Activated CD8-positive, alpha-beta memory T cell treated with anti-CD3 and anti-CD28 coated beads, Interleukin-2, amount 10 ng/mL, durations not matched to agents 7 days and 5 days (primary cell): ENCODE data around the gene DPPA4. TPM values are rescaled to one million over a fixed set of nuclear protein-coding genes. Genes with fewer than 3 reads are reported as not detected.
"Not testable (repeated sequence)": the region's sequence is repeated elsewhere in the genome, so short reads cannot be mapped to it uniquely, and the experiment has no call there.

Experiments used
- ATAC-seq: fragments of 150-1000 bp; cut with Tn5 transposase; one replicate; pipeline ENCODE4 v1.10.0; 2021; ENCODE audit warnings: moderate library complexity
- CTCF ChIA-PET: fragments of 350-600 bp; sonication (Branson Sonifier 250); formaldehyde crosslinking; loops from one replicate; lab custom pipeline; 2021; ENCODE audit warnings: antibody characterized with exemption; lab: Charles Lee
- DNase-seq: peaks from one replicate; pipeline ENCODE4 v3.0.0-alpha.2; 2020
- H3K27ac Mint-ChIP-seq: one replicate; pipeline ENCODE4 v1.8.0; 2021; ENCODE audit warnings: mild to moderate bottlenecking, mixed read lengths
- H3K27me3 Mint-ChIP-seq: one replicate; pipeline ENCODE4 v1.8.0; 2021; ENCODE audit warnings: mixed read lengths
- H3K36me3 Mint-ChIP-seq: one replicate; pipeline ENCODE4 v1.8.0; 2021; ENCODE audit warnings: mild to moderate bottlenecking, mixed read lengths
- H3K4me1 Mint-ChIP-seq: one replicate; pipeline ENCODE4 v1.8.0; 2021; ENCODE audit warnings: mixed read lengths
- H3K4me3 Mint-ChIP-seq: one replicate; pipeline ENCODE4 v1.8.0; 2021; ENCODE audit warnings: mild to moderate bottlenecking, moderate library complexity, mixed read lengths
- H3K9me3 Mint-ChIP-seq: one replicate; pipeline ENCODE4 v1.8.0; 2022; ENCODE audit warnings: low read depth, mixed read lengths
- total RNA-seq, 2 experiments: library from RNA; stranded (reverse); gene quantifications; one replicate each; pipeline ENCODE4 v1.2.3, GENCODE V29; 2021

DPPA4 gene, protein sequence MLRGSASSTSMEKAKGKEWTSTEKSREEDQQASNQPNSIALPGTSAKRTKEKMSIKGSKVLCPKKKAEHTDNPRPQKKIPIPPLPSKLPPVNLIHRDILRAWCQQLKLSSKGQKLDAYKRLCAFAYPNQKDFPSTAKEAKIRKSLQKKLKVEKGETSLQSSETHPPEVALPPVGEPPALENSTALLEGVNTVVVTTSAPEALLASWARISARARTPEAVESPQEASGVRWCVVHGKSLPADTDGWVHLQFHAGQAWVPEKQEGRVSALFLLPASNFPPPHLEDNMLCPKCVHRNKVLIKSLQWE
- not detected for total RNA-seq

DNA sequence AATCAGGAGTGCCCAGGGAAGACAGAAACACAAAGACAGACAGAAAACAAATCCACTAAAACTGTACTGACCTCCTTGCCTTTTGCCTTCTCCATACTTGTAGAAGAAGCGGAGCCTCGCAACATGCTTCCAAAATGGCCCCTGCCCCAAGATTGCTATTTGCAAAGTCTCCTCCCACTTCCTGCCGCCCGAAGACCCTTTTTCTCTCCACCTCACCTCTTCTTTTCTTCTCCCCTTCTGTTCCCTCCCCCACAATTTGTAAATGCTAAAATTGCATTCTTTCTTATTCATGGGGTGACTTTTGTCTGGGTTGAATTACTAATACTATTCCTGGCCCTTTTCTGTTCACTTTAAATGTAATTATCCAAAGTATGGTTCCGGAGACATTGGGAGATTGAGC lies at the start of gene DPPA4:
Gene DPPA4 (minus strand): TSS at position 154 of the 400 bp plus-strand sequence. CDS start 29 bp downstream, at position 125.
- no peak for DNase-seq
- H3K4me1 Mint-ChIP-seq = peaks cover 4% of the 10 kb centered on the region
- CTCF ChIA-PET = no interaction called here
- H3K27me3 Mint-ChIP-seq = peaks cover 25% of the 10 kb centered on the region
- no peak within 1 kb of the TSS for H3K27ac Mint-ChIP-seq
- peak within 1 kb of the TSS; percentile 46 for H3K4me3 Mint-ChIP-seq
- no peaks in the 10 kb centered on the region for H3K9me3 Mint-ChIP-seq
- ATAC-seq = no peak
- H3K36me3 Mint-ChIP-seq = peaks cover 1% of the 10 kb centered on the region

DNA sequence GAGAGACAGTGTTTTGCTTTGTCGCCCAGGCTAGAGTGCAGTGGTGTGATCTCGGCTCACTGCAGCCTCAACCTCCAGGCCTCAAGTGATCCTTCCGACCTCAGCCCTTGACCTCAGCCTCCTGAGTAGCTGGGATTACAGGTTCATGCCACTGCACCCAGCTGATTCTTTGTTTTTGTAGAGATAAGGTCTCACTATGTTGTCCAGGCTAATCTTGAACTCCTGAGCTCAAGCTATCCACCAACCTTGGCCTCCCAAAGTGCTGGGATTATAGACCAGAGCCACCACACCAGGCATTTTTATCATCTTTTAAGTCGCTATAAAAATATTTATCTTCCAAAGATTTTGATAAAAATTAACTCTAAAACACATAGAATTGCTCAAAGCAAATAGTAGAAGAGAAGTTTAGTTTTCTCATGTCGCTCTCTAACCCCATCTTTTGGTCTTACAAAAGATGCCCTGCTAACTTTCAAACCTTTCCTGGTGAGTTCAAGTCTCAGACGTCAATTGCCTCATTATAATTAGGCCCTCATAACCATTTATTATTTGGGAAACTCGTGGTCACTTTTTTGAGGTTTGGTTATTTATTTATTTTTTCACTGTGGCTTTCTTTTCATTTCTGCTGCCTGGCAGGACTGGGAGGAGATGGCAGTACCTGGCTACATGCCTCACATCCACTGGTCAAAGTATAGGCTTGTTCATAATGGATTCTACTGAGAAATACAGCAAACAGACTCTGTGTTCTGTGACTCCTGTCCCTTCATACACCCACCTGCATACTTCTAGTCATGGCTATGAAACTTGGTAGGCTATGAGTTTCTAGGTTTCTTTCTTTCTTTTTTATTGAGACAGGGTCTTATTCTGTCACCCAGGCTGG lies 48.3 kb upstream of the DPPA4 start:
- no peaks in the 10 kb centered on the region for H3K9me3 Mint-ChIP-seq
- CTCF ChIA-PET = no interaction called here
- H3K27ac Mint-ChIP-seq = no peak overlapping the region
- no peaks in the 10 kb centered on the region for H3K36me3 Mint-ChIP-seq
- no peaks in the 10 kb centered on the region for H3K4me1 Mint-ChIP-seq
- ATAC-seq = no peak
- no peak overlapping the region for H3K4me3 Mint-ChIP-seq
- DNase-seq = no peak
- no peaks in the 10 kb centered on the region for H3K27me3 Mint-ChIP-seq

DNA sequence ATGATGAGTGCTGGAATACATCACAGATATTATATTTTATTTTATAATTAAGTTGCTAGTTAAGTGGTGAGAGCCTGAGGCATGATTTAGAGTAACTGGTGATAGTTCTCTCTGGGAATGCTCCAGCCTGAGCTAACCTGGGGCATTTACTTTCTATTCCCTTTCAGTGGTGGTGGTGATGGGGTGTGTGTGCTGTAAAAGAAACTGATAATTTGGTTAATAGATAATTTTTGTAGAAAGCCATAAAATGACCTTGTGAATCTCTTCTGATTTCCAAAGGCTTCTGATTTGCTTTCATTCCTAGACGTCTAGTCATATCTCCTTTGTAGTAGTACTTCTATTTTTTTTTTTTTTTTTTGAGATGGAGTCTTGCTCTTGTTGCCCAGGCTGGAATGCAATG lies 46.8 kb upstream of the DPPA4 start:
- Mint-ChIP-seq H3K27ac (no peak overlapping the region), H3K4me3 (no peak overlapping the region), H3K9me3 (no peaks in the 10 kb centered on the region), H3K4me1 (no peaks in the 10 kb centered on the region), H3K27me3 (no peaks in the 10 kb centered on the region), H3K36me3 (no peaks in the 10 kb centered on the region)
- CTCF ChIA-PET = no interaction called here
- no peak for DNase-seq
- no peak for ATAC-seq

DNA sequence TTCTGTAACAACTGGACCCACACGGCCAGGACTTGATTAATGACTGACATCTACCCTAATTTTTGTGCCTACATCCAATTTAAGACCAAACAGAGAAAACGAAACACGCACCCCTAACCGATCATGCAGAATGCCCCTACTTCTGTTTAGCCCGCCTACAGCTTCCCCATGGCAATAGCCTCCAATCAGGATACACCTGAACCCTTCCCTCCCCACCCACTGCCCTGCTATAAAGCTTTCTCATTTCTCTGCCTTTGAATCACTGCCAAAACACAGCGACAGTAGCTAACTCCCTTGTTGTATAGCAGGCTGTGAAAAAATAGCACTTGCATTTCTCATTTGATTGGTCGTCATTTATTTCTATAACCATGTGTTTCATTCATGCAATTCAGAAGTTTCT lies 45.2 kb upstream of the DPPA4 start:
- DNase-seq = no peak
- Mint-ChIP-seq H3K9me3 (no peaks in the 10 kb centered on the region), H3K27ac (no peak overlapping the region), H3K4me3 (no peak overlapping the region), H3K36me3 (no peaks in the 10 kb centered on the region), H3K4me1 (no peaks in the 10 kb centered on the region), H3K27me3 (no peaks in the 10 kb centered on the region)
- no peak for ATAC-seq
- CTCF ChIA-PET = no interaction called here

DNA sequence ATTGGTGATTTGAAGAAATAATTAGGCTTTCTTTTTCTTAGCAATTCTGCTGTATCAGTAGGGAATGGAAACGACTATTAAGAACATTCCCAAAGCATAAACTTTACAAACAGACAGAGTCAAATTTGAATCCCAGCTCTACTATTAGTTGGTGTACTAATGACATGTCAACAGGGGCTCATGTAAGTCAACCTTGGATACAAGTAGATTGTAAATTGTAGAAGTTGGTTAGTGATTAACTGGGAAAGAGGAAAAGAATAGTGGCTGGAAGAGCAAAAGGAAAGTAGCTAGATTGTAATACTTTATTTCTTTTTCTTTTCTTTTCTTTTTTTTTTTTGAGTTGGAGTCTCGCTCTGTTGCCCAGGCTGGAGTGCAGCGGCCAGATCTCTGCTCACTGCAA lies 38.6 kb upstream of the DPPA4 start:
- Mint-ChIP-seq H3K4me1 (no peaks in the 10 kb centered on the region), H3K4me3 (no peak overlapping the region), H3K27me3 (peaks cover 3% of the 10 kb centered on the region), H3K36me3 (no peaks in the 10 kb centered on the region), H3K9me3 (no peaks in the 10 kb centered on the region), H3K27ac (no peak overlapping the region)
- DNase-seq (no peak), ATAC-seq (no peak)
- CTCF ChIA-PET = no interaction called here

DNA sequence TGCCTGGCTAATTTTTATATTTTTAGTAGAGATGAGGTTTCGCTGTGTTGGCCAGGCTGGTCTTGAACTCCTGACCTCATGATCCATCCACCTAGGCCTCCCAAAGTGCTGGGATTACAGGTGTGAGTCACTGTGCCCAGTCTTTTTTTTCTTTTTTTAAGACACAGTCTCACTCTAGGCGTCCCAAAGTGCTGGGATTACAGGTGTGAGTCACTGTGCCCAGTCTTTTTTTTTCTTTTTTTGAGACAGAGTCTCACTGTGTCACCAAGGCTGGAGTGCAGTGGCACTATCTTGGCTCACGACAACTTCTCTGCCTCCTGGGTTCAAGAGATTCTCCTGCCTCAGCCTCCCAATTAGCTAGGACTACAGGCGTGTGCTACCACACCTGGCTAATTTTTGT lies 37.1 kb upstream of the DPPA4 start:
- DNase-seq, H3K9me3 Mint-ChIP-seq, H3K36me3 Mint-ChIP-seq, H3K27ac Mint-ChIP-seq, ATAC-seq, H3K4me1 Mint-ChIP-seq, CTCF ChIA-PET, H3K27me3 Mint-ChIP-seq, H3K4me3 Mint-ChIP-seq: not testable (repeated sequence)

DNA sequence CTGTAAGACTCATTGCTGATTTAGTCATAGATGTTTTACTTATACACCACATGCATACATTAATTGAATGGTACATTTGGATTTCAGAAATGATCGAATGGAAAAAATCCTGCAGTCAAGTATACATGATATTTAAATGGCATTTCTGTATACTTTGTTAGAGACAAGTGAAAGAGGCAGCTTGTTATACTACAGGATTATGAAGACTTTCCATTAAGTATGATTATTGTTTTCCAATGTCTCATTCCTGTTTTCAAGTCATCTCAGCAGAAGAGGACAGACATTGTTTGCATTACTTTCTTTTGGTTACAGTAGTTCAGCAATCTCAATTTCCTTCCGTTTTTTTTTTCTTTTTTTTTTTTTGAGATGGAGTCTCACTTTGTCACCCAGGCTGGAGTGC lies 36.6 kb upstream of the DPPA4 start:
- Mint-ChIP-seq H3K4me3 (no peak overlapping the region), H3K27me3 (peaks cover 3% of the 10 kb centered on the region), H3K4me1 (no peaks in the 10 kb centered on the region), H3K27ac (no peak overlapping the region), H3K36me3 (no peaks in the 10 kb centered on the region), H3K9me3 (no peaks in the 10 kb centered on the region)
- DNase-seq (no peak), ATAC-seq (no peak)
- CTCF ChIA-PET = no interaction called here

DNA sequence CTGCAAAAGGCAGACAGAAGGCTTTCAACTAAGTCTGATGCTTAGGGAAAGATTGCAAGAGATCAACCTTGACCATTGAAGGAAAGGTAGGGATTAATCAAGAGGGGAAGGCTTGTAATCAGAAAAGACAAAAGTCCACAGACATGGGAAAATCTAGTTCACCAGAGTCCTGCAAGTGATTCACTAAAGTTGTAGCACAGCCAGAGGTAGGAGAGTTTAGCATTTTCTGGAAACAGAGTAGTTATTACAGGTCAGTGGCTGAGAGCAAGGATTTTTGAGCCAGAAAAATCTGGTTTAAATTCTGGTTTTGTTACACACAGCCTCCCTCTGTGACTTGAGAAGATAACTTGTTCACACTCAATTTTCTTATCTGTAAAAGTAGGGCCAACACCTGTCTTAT lies 35.3 kb upstream of the DPPA4 start:
- H3K36me3 Mint-ChIP-seq = no peaks in the 10 kb centered on the region
- no peak for DNase-seq
- ATAC-seq = no peak
- no peak overlapping the region for H3K27ac Mint-ChIP-seq
- no peaks in the 10 kb centered on the region for H3K4me1 Mint-ChIP-seq
- H3K9me3 Mint-ChIP-seq = no peaks in the 10 kb centered on the region
- CTCF ChIA-PET = no interaction called here
- peaks cover 3% of the 10 kb centered on the region for H3K27me3 Mint-ChIP-seq
- H3K4me3 Mint-ChIP-seq = no peak overlapping the region

DNA sequence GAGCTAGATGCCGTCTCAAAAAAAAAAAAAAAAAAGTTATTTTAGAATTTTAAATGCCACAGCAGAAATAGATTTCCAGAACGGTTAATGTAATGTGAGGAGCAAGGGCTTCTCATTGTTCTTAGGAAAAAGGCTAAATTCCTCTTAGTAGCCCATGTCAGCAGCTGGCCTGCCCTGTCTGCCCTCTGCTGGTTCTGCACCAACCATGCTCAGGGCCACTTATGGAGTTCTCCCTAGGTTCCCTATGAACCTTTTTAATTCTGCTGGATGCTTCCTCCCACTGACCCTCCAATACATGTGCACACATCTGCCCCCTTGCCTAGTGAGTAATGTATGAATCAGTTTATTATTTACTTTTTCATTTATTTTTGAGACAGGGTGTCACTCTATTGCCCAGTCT lies 32.2 kb upstream of the DPPA4 start:
- H3K4me1 Mint-ChIP-seq = no peaks in the 10 kb centered on the region
- DNase-seq (no peak), ATAC-seq (no peak)
- H3K4me3 Mint-ChIP-seq = no peak overlapping the region
- CTCF ChIA-PET = no interaction called here
- no peak overlapping the region for H3K27ac Mint-ChIP-seq
- no peaks in the 10 kb centered on the region for H3K36me3 Mint-ChIP-seq
- H3K9me3 Mint-ChIP-seq = no peaks in the 10 kb centered on the region
- H3K27me3 Mint-ChIP-seq = peaks cover 3% of the 10 kb centered on the region

DNA sequence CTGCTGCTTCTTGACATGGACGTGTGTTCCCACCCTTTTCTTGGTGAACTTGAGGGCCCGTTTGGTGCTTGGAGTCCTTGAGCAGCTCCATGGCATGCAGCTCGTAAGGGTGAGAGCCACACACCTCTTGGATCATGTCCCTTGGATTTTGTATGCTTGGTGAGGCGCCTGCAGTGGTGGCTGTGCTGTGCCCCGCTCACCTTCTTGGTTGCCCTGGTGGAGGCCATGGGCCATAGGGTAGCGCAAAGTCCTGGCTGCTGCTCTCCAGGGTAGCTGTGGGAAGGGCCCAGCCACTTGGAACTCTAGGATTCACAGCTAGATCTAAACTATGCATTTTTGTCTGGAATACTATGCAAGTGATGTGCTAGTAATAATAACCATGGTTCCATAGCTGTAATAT lies 26.7 kb upstream of the DPPA4 start:
- Mint-ChIP-seq H3K27ac (no peak overlapping the region), H3K36me3 (no peaks in the 10 kb centered on the region), H3K27me3 (no peaks in the 10 kb centered on the region), H3K4me1 (no peaks in the 10 kb centered on the region), H3K4me3 (no peak overlapping the region), H3K9me3 (peaks cover 2% of the 10 kb centered on the region)
- DNase-seq = no peak
- CTCF ChIA-PET = no interaction called here
- ATAC-seq = no peak

DNA sequence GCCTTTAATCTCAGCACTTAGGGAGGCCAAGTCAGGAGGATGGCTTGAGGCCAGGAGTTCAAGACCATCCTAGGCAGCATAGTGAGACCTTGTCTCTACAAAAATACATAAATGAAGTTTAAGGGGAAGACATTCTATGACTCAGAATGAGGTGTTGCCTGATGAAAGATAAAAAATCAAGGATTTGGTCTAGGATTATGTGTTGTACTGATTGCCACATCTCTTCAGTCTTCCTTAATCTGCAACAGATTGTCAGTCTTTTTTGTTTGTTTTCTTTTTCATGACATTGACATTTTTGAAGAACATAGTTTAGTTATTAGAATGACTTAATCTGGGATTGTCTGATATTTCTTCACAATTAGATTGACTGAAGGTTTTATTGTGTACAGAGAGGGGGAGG lies 26.3 kb upstream of the DPPA4 start:
- DNase-seq = no peak
- H3K27me3 Mint-ChIP-seq = no peaks in the 10 kb centered on the region
- H3K36me3 Mint-ChIP-seq = no peaks in the 10 kb centered on the region
- no peak overlapping the region for H3K4me3 Mint-ChIP-seq
- H3K9me3 Mint-ChIP-seq = peaks cover 2% of the 10 kb centered on the region
- ATAC-seq = no peak
- CTCF ChIA-PET = no interaction called here
- no peak overlapping the region for H3K27ac Mint-ChIP-seq
- H3K4me1 Mint-ChIP-seq = no peaks in the 10 kb centered on the region

DNA sequence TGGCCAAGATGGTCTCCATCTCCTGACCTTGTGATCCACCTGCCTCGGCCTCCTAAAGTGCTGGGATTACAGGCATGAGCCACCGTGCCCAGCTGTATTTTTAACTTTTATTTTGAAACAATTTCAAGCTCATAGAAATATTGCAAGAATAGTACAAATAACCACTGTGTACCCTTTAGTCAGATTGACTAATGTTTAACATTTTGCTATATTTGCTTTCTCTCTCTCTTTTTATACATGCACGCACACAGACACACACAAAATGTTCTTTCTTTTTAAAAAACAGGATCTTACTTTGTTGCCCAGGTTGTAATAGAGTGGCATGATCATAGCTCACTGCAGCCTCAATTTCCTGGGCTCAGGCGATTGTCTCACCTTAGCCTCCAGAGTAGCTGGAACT lies 25.5 kb upstream of the DPPA4 start:
- CTCF ChIA-PET = no interaction called here
- DNase-seq (no peak), ATAC-seq (no peak)
- peaks cover 2% of the 10 kb centered on the region for H3K9me3 Mint-ChIP-seq
- no peaks in the 10 kb centered on the region for H3K27me3 Mint-ChIP-seq
- H3K4me3 Mint-ChIP-seq = no peak overlapping the region
- no peaks in the 10 kb centered on the region for H3K36me3 Mint-ChIP-seq
- H3K4me1 Mint-ChIP-seq = no peaks in the 10 kb centered on the region
- no peak overlapping the region for H3K27ac Mint-ChIP-seq

DNA sequence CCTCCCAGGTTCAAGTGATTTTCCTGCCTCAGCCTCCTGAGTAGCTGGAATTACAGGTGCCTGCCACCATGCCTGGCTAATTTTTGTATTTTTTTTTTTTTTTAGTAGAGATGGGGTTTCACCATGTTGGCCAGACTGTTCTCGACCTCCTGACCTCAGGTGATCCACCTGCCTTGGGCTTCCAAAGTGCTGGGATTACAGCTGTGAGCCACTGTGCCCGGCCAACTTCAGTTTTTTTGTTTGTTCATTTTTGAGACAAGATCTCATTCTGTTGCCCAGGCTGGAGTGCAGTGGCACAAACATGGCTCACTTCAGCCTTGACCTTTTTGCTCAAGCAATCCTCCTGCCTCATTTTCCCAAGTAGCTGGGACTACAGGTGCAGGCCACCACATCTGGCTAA lies 21.5 kb upstream of the DPPA4 start:
- ATAC-seq, H3K4me1 Mint-ChIP-seq, CTCF ChIA-PET, H3K27ac Mint-ChIP-seq, H3K27me3 Mint-ChIP-seq, H3K4me3 Mint-ChIP-seq, H3K36me3 Mint-ChIP-seq, DNase-seq, H3K9me3 Mint-ChIP-seq: not testable (repeated sequence)
